G401.6 (cell line): Measurements from ENCODE around the gene CYP4F8.
"Not testable (repeated sequence)": the region's sequence is repeated elsewhere in the genome, so short reads cannot be mapped to it uniquely, and the experiment has no call there.

Experiments used
- FAIRE-seq: peaks from 2 replicates; lab custom pipeline; 2012; peaks lifted over from hg19 to GRCh38; lab: Jason Lieb, UNC

The CYP4F8 gene

DNA sequence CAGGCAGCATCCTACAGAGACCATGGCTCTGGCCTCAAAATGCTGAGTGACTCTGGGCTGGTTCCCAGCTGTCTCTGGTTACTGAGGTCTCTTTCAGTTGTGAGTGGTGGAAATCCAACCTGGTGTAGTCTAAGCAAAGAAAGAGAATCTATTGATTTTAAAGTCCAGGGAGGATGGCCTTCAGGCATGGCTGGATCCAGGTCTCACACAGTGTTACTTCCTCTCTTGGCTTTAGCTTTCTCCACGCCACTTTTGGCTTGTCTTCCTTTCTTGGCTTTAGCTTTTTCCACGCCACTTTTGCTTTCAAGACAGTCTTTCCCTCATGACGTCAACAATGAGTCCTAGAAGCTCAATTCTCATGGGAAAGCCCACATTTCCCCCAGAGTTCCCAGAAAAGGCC, 29.8 kb downstream of the CYP4F8 start:
- FAIRE-seq, result no peak

DNA sequence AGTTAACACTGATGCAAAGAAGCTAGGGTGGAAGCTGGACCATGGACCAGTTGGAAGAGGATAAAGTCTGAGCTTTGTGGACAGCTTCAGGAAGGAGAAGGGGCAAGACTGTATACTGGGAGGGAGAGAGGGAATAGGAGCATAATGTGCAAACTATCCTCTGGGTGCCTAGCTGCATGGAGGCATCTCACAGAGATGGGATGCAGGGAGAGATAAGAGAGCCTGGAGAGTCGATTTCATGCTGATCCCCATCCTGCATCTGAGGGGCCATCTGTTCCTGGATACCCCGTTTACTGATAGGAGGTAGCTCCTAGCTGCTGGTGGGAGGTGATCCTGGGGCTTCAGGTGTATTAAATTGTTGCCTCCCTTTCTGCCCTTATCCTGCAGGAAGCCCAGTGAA, 34.5 kb downstream of the CYP4F8 start:
- FAIRE-seq, result no peak

DNA sequence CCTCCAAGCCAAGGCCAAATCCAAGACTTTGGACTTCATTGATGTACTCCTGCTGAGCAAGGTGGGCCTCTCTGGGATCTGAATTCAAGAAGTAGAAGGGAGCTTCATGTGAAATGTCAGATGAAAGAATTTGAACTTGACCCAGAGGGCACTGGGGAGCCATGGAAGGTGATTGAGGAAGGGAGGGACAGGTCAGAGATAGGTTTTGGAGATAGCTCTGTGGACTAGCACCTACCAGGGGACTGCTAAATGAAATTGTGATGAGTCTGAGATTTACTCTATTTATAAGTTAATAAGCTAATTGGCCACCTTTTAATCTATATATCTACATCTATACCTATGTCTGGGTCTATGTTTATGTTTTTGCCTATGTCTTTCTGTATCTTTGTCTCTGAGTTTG, 35.1 kb downstream of the CYP4F8 start:
- FAIRE-seq, result not testable (repeated sequence)

DNA sequence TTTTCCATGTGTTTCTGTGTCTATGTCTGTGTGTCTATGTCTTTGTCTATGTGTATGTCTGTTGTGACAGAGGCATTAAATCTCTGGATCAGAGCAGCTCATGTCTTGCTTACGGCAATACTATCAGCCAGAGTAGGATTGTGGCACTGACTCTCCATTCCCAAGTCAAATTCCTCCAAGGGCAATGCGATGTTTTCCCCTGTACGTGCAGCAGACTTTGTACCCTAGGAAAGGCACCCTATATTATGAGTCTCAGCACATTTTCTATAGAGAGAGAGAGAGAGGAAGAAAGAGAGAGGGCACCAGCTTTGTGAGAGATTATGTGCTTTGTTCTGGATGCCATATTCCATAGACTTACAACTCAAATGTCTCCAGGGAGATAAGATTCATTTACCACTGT, 36.8 kb downstream of the CYP4F8 start:
- no peak for FAIRE-seq

DNA sequence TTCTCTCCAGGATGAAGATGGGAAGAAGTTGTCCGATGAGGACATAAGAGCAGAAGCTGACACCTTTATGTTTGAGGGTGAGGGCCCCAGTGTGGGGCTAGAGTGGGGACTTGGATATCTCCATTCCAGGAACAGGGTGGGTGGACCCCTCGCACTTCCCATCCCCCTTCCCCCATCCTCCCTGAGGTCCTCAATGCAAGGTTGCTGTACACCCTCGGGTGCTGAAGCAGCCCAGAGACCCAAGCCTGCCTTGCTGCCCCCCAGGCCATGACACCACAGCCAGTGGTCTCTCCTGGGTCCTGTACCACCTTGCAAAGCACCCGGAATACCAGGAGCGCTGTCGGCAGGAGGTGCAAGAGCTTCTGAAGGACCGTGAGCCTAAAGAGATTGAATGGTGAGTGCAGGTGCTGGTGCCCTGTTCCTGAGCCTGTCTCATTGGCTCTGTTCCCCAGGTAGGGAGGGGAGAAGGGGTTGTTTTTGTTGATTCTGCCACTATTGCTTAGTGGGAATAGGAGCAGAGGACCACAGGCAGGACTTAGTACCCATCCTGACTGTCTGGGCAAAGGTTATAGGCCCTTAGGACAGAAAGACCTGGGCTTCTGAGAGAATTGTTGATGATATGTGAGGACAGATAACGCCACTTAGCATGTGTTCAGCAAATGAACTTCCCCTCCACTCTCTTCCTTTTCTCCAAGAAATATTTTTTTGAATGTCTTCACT, 37.7 kb downstream of the CYP4F8 start:
- FAIRE-seq, result no peak

DNA sequence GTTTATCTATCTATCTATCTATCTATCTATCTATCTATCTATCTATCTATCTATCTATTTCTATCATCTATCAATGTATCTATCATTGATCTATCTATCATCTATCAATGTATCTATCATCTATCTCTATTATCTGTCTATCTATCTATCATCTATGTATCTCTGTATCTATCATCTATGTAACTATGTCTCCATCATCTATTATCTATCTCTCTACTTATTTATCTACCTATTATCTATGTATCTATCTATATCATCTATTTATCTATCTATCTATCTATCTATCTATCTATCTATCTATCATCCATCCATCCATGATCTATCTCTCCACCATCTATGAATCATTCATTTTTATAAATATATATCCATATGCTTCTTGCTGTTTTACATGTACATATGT, 41.4 kb downstream of the CYP4F8 start:
- FAIRE-seq, result no peak

DNA sequence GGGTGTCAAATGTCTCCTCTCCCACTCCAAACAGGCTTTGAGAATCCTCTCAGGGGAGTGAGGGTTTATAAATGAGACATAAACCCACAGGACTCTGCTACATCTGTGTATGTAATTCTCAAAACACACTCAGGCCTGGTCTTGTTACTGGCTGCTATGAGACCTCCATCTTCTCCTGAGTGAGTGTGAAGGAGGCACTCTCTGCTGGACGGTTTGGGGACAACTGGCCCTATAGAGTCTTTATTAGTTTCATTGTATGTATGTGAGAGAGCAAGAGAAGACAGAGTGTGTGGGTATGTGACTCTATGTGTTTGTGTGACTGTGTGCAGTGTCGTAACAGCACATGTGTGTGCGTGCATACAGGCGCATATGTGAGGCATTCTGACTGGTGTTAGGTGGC, 48.2 kb downstream of the CYP4F8 start:
- FAIRE-seq, result no peak

DNA sequence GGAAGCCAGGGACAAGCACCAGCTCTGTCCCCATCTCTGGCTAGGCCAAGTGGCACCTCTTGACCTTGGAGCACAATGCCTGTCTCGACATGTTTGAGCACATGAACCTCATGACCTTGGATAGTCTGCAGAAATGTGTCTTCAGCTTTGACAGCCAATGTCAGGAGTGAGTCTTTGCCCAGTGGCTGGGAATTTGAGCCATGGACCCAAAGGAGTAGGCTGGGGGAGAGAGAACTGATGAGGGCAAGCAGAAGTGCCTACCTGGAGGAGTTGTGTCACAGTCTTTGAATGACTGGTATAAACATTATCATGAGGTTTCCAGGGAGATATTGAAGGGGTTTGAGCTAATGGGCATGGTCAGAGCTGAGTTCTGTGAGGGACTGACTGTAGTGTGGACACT, 51.2 kb downstream of the CYP4F8 start:
- FAIRE-seq, result no peak

DNA sequence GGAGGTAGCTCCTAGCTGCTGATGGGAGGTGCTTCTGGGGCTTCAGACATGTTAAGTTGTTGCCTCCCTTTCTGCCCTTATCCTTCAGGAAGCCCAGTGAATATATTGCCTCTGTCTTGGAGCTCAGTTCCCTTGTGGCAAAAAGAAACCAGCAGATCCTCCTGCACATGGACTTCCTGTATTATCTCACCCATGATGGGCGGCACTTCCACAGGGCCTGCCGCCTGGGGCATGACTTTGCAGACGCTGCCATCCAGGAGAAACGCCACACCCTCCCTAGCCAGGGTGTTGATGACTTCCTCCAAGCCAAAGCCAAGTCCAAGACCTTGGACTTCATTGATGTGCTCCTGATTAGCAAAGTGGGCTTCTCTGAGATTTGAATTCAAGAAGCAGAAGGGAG, 51.9 kb downstream of the CYP4F8 start:
- no peak for FAIRE-seq

DNA sequence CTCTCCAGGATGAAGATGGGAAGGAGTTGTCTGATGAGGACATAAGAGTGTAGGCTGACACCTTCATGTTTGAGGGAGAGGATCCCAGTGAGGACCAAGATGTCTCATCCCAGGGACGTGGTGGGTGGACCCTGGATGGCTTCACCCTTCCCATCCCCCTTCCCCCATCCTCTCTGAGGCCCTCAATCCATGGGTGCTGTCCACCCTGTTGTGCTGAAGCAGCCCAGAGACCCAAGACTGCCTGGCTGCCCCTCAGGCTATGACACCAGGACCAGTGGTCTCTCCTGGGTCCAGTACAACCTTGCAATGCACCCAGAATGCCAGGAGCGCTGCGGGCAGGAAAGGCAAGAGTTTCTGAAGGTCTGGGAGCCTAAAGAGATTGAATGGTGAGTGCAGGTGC, 54.4 kb downstream of the CYP4F8 start:
- FAIRE-seq, result no peak

DNA sequence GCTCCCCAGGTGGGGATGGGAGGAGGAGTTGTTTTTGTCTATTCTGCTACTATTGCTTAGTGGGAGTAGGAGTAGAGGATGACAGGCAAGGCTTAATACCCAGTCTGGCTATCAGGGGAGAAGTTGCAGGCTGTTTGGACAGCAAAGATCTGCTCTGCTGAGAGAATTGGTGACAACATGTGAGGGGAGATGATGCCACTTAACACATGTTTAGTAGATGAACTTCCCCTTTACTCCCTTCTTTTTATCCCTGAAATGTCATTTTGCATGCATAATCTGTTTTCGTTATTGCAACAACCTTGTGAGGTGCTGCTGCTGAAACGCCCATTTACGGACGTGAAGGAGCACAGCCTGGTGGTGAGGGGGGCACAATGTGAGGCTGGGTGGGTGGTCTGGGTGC, 54.9 kb downstream of the CYP4F8 start:
- FAIRE-seq, result no peak

DNA sequence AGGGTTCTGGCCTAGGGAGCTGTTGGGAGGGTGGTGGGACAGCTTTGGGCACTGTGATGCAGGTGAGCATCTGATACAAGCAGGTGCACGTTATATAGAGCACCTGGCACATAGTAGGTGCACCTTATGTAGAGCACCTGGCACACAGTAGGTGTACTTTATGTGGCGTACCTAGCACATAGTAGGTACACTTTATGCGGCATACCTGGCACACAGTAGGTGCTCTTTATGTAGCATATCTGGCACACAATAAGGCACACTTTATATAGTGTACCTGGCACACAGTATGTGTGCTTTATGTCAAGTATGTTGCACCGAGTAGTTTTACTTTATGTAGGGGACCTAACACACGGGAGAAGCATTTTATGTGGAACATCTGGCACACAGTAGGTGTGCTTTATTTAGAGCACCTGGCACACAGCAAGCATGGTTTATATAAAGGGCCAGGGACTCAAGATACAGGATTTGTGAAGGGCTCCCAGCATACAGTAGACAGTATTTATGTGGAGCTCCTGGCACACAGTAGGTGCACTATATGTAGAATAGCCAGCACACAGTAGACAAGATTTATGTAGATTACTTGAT, 56.3 kb downstream of the CYP4F8 start:
- no peak for FAIRE-seq

DNA sequence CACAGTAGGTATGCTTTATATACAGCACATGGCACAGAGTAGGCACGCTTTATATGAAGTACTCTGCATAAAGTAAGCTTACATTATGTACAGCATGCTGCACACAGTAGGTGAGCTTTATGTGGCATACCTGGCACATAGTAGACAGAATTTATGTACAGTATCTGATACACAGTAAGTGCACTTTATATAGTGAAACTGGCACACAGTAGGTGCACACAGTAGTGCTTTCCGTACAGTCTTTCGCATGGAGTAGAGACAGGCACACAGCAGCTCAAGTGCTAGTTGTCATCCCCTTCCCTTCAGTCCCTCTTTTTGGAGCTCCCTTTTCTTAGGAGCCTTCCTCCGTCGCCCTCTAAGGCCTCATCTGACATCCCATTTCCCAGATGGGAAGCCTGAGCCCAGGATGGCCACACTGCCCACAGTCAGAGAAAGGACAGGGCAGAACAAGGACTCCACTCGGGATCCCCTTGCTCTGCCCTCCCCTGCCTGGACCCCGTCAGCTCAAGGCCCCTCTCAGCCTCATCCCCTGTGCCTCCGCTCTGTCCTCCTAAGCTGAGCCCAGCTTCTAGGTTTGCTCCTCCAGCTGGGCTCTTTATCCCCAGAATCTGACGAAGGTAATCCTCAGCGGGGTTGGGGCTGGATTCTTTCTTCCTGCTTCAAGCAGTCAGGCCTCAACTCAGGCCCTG, 57.0 kb downstream of the CYP4F8 start:
- no peak for FAIRE-seq

DNA sequence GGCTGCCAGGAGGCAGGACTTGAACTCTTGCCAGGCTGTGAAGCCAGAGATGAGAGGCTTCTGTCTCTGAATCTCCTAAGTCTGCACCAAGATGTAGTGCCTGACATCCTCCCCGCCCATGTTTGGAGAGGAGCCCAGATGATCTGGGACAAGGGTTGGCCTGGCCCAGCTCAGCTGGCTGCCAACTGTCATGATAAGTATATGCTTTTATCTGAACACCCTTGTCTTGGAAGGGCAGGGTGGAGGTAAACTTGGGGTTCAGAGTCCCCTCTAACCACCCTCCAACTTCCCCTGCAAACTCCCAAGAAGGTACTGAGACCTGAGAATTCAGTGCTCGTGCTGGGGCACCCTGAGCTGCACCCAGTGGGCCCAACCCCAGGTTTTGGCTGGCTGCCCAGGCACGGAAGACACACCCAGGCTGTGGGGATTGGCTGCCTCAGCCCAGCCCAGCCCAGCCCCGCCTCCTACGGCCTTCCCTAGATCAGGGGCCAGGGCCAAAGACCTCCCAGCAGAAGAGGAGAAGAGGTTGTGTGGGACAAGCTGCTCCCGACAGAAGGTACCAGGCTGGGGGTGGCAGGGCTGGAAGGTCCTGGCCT, 57.7 kb downstream of the CYP4F8 start, which contains the start of gene CYP4F12:
Gene CYP4F12 (plus strand): TSS at position 508 of the 596 bp plus-strand sequence. CDS start 443 bp downstream, outside the sequence.
- FAIRE-seq, result no peak

DNA sequence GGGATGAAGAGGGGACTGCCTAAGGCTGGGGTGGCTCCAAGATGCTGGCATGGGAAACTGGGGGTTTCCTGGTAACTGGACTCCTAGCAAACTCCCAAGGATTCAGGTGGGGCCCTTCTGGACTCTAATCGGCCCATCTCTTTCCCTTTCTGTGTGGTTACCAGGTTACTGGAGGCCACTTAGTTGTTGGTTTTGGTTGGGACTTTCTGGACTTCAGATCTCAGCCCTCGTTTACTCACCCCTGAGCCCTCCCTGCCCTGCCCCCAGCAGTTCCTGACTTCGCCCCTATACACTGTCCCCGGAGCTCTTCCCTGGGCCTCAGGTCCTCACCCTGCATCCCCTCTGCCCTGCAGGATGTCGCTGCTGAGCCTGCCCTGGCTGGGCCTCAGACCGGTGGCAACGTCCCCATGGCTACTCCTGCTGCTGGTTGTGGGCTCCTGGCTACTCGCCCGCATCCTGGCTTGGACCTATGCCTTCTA, 58.2 kb downstream of the CYP4F8 start:
- FAIRE-seq, result no peak

DNA sequence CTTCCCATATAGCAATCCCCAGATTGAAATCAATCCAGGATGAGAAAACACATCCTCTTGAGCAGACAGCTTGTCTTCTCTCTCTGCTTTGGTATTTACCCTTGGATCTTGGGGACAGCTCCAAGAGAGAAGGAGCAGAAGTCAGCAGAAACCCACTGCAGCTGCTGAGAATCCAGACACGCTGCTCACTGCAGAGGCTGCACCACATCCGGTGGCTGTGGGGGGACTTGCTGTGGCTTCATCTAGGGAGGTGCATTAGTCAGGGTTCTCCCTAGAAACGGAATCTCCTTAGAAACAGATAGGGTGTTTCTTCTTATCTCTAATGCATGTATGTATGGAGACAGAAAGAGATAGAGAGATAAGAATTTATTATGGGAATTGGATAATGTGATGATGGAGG, 60.5 kb downstream of the CYP4F8 start:
- FAIRE-seq, result no peak

DNA sequence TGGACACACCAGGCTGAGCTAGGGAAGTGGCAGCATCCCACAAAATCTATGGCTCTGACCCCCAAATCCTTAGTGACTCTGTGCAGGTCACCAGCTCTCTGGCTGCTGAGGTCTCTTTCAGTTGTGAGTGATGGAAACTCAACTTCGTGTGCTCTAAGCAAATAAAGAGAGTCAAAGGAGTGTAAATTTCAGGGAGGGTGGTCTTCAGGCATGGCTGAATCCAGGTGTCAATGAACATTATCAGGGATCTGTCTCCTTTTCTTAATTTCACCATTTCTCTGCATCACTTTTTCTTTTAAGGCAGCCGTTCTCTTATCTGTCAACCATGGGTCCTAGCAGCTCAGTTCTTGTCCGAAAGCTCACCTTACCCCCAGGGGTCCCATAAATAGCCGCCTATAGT, 64.1 kb downstream of the CYP4F8 start:
- FAIRE-seq, result no peak

DNA sequence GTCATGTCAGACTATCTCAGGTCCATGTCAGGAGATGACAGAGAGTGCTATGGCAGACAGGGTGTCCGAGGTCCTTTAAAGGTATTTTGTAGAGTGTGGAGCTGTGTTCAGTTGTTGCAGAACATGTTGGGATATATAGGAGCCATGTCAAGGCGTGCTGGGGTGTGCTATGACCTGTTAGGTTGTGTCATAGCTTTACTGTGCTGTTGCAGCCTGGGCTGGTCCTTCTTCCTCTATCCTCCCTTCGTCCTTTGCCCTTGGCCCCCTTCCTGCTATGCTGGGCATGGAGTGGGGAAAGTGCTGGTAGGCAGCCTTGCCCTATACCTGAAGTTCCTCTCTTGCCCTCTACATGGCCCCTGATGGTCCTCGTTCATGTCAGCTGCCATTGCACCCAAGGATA, 64.8 kb downstream of the CYP4F8 start:
- not testable (repeated sequence) for FAIRE-seq
